ENCODE results near the gene MBP. TPM values are rescaled to one million over a fixed set of nuclear protein-coding genes. Genes with fewer than 3 reads are reported as not detected.

The MBP gene
- total RNA-seq, 4 donors from 2014 or later: 40.9 to 67.7 (median 51.8) TPM

DNA sequence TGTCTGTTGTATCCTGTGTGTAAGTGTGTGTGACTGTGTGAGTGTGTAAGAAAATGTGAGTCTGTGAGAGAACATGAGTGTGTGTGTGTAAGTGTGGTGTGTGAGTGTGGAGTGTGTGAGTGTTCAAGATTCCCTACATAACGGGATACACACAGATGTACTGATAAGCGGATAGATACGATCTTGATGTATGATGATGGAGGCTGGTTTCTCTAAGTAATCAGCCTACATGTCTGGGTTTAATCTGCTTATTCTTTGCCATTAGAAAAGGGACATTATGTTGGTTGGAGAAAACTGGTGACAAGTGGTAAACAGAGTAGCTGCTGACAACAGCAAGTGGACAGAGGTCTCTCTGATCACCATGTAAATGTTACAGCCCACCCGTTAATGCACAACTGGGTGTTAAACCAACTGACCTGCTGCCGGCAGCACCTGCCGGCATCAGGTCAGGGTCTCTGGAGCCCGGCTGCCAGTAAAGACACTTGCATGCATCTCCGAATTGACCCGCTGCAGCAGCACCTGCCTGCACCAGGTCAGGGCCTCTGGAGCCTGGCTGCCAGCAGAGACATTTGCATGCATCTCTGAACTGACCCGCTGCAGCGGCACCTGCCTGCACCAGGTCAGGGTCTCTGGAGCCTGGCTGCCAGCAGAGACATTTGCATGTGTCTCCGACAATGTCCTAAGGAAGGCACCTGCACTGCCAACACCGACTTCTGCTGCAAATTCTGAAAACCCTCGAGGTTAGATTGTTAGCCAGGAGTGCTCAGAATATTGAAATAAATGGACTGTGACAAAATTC lies 87.5 kb downstream of the MBP start:
- peak in 2 of 3 donors; percentile 43 to 68 for DNase-seq
- peaks cover 0 to 12% (median 0%) of the 10 kb centered on the region in 3 donors for H3K36me3 ChIP-seq
- TF ChIP-seq POLR2A (IDR thresholded peaks at IDR 0.05) (no peak), CTCF (IDR thresholded peaks at IDR 0.05) (no peak)
- H3K4me1 ChIP-seq: peaks cover 0 to 5% (median 0%) of the 10 kb centered on the region in 4 donors
- no peak overlapping the region for H3K4me3 ChIP-seq
- no peaks in the 10 kb centered on the region for H3K9me3 ChIP-seq
- no peaks in the 10 kb centered on the region for H3K27me3 ChIP-seq
- peak overlapping the region in 1 of 4 donors; percentile 28 for H3K27ac ChIP-seq

DNA sequence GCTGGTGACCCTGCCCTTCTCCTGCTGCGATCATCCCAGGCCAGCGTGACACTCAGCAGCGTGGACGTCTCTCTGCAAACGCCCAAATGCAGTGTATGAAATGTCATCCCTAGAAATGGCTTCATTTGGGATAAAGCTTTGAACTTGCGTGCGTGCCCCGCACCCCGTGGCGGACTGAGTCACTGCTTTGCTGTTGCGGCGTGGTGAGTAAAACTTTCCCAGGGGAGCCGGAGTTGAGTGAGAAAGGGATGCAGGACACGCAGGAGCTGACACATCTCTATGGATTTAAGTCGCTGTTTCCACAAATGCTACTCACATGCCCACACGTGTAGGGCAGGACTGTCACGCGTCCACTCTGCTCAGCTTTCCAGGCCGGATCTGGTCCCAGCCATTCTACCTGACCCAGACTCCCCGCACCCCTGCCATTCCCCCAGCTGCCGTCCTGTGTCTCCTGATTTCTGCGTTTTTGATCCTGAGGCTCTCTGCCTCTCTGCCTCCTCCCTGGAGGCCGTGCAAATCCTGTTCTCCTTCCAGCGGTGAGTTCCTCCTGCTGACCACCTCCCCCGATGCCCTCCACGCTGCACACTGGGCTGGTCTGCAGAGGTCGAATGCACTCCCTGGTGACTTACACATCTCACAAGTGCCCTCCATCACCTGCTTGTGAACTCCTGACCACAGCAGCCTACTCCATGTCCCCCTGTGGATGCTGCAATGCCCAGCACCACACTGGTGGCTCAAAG lies 88.9 kb downstream of the MBP start:
- Histone ChIP-seq H3K9me3 (no peaks in the 10 kb centered on the region), H3K27ac (no peak overlapping the region), H3K36me3 (peaks cover 0 to 12% (median 0%) of the 10 kb centered on the region in 3 donors), H3K27me3 (no peaks in the 10 kb centered on the region), H3K4me1 (peaks cover 0 to 5% (median 0%) of the 10 kb centered on the region in 4 donors), H3K4me3 (no peak overlapping the region)
- no peak for DNase-seq
- TF ChIP-seq CTCF (IDR thresholded peaks at IDR 0.05) (no peak), POLR2A (IDR thresholded peaks at IDR 0.05) (no peak)

- no peak for DNase-seq
- Histone ChIP-seq H3K9me3 (no peaks in the 10 kb centered on the region), H3K27me3 (no peaks in the 10 kb centered on the region), H3K4me3 (no peak overlapping the region), H3K36me3 (peaks cover 0 to 12% (median 0%) of the 10 kb centered on the region in 3 donors), H3K4me1 (peaks cover 0 to 5% (median 0%) of the 10 kb centered on the region in 4 donors), H3K27ac (no peak overlapping the region)
- TF ChIP-seq CTCF (IDR thresholded peaks at IDR 0.05): no peak
- TF ChIP-seq POLR2A (IDR thresholded peaks at IDR 0.05): no peak
Observed at GRCh38 chr18:77042583-77042982, 90.0 kb downstream of the MBP start.

GRCh38 chr18:77039196-77040130 lies 93.1 kb downstream of the MBP start:
- TF ChIP-seq CTCF (IDR thresholded peaks at IDR 0.05) (no peak), POLR2A (IDR thresholded peaks at IDR 0.05) (no peak)
- DNase-seq: no peak
- H3K27ac ChIP-seq: no peak overlapping the region
- peaks cover 0 to 3% (median 0%) of the 10 kb centered on the region in 3 donors for H3K36me3 ChIP-seq
- no peak overlapping the region for H3K4me3 ChIP-seq
- H3K27me3 ChIP-seq: no peaks in the 10 kb centered on the region
- no peaks in the 10 kb centered on the region for H3K4me1 ChIP-seq
- H3K9me3 ChIP-seq: no peaks in the 10 kb centered on the region

DNA sequence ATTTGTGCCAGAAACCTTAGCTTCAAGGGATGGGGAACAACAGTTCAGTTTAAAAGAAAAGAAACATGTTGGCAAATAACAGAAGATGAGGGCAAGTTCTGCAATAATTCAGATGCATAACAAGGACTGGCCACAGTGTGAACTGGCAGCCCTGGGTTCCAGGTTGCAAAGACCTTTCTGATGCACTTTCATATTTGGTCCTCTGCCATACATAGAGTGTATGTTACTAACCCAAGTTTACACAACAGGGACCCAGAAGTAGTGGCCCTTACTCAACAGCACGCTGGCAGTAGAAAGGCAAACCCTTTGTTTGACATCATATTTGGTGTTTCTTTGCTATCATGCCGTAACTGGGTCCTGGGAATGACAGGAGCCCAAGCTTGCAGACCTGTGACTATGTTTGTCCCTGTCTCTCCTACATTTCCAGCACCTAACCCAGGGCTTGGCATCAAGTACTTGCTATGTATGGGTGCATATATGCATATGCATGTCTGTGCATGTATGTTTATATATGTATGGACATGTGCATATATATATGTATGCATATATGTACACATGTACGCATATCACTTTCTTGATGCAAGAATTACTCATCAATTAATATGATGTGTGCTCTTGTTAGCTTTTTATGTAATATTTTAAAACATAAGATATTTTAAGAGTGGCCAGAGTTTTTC lies 94.3 kb downstream of the MBP start:
- no peak overlapping the region for H3K27ac ChIP-seq
- TF ChIP-seq CTCF (IDR thresholded peaks at IDR 0.05): no peak
- TF ChIP-seq POLR2A (IDR thresholded peaks at IDR 0.05): no peak
- no peaks in the 10 kb centered on the region for H3K4me1 ChIP-seq
- no peak for DNase-seq
- H3K9me3 ChIP-seq: no peaks in the 10 kb centered on the region
- peaks cover 0 to under 1% (median 0%) of the 10 kb centered on the region in 3 donors for H3K36me3 ChIP-seq
- no peak overlapping the region for H3K4me3 ChIP-seq
- no peaks in the 10 kb centered on the region for H3K27me3 ChIP-seq
